Stimulated activated naive CD8-positive, alpha-beta T cell treated with anti-CD3 and anti-CD28 coated beads, Interleukin-15, Interleukin-2, amounts not matched to agents 100 U/mL and 50 U/mL, for 24 hours (primary cell): ENCODE measurements around the gene FAM163B.

Experiments
- ATAC-seq: fragments of 150-1000 bp; cut with Tn5 transposase; one replicate; pipeline ENCODE4 v1.10.0; 2021
- DNase-seq: peaks from one replicate; pipeline ENCODE4 v3.0.0; 2021

The FAM163B gene

DNA sequence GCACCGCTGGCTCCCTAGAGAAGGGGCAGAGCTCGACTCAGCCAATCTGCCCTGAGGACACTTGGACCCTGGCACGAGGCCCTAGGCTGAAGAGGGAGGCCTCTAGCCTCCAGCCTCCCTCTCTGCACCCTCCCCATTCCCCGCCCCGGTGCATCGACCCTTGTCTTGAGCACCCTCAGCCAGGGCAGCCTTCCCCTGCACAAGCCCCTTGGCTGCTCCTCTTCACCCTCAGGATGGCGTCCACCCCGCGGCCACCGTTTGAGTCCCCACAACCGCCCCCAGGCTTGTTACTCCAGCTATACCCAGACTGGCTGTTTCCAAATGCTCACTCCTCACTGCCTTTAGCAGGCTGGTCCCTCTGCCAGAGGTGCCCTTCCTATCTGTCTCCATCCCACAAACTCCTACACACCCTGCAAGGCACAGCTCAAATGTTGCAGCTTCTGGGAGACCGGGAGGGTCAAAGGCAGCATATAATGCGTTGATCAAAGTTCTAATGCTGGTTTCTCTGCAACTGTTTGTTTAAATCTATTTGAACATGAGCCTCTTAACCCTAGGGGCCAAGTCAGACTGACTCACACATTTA, 6.5 kb upstream of the FAM163B start:
- DNase-seq = no peak

DNA sequence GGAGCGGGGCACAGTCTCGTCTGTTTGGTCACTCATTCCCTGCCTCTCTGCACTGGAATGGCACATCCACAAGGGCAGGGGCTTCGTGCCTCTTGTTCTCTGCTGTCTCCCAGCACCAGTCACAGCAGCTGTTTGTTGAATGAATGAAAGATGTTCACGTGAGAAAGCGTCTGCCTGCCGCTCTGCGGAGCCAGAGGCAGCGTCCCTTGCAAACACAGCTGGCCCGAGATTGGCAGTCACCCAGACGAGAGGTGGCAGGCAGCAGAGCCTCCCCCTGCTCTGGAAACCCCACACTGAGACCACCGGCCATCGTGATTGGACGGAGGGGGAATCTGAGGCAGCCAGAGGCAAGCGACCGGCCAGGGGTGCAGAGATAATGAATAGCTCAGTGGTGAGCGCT, 6.0 kb upstream of the FAM163B start:
- ATAC-seq = no peak
- no peak for DNase-seq

More for the DNA sequence above, 6.5 kb upstream of the FAM163B start:
- ATAC-seq = no peak

DNA sequence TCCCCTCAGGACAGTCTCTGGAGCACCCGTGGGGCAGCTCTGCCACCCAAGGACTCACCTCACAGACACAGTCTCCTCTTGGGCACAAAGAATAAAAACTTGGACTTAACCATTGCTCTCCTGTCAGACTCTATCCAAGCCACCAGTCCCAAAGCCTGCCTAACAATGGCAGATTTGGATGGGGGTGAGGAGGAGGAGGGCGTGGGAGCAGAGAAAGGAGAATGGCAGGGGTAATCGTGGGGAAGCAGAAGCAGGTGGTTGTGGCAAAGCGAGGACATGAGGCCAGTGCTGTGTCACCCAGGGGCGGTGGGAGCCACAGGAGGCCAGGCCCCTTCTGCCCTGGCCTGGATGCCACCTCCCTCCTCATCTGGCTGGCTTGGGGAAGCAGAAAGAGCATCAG, 5.5 kb upstream of the FAM163B start:
- no peak for ATAC-seq
- DNase-seq = no peak

DNA sequence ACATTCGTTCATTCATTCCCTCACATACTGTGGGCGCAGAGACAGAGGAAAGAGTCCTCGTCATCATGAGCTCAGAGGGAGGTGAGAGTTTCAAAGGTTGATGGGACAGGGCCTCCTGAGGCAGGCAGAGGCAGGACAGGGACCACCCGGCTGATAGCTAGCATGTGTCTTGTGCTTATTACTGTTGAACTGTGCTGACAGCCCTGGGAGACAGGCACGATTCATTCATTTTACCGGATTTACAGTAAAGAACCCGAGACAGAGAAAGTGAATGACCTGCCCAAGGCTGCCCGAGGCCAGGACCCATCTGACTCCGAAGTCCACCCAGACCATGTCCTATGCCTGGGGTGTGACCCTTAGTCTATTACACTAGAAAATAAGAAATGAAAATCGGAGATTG, 4.9 kb upstream of the FAM163B start:
- ATAC-seq (no peak), DNase-seq (no peak)

DNA sequence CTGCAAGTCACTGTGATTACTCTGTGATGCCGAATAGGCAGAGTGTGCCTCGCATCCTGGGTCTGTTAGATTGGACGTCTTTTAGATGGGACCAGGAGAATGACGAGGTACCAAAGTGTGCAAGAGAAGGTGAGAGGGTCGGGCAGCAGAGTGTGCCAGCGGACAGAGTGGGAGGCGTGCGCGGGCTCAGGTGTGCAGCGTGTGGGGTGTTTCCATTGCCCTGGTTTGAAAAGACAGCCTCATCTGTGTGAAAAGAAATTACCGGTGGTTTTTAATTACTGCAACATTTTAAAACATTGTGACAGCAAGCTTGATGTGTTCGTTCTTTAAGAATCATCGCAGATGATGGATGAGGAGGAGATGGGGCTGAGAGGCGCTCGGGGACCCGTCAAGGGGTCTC, 4.2 kb upstream of the FAM163B start:
- no peak for ATAC-seq
- no peak for DNase-seq

DNA sequence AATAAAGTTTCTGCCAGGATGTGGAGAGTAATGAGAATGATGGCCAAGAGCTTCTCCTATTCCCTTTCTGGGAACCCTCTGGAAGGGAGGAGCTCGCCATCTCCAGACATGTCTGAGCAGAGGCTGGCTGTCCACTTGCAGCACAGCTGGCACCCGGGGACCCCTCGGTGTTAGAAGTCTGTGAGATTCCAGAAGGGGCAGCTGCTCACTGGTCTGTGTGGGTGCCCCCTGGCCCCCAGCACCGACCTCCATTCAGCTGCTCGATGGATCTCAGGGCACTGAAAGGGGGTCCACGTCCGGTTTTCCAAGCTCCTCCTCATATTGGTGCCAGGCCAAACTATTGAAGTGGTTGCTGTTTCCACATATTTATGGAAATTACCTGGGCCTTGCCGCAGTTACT, 3.6 kb upstream of the FAM163B start:
- no peak for DNase-seq
- no peak for ATAC-seq

DNA sequence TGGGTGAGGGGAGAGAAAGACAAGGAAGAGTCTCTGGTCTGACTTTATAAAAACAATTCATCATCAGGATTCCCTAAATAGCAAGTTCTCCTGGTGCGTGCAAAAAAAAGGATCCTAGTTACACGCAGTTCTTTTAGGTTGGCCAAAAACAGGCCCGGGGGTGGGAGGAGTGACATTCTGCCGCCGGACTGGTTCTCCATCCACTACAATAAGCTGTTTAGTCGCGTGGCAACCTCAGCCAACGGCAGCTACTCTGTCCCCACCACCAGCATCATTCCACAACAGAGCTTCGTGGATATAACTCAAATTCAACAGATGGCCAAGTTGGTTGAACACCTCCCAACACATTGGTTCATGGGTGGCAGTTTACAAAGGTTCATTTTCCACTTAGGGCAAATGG, 2.9 kb upstream of the FAM163B start:
- no peak for ATAC-seq
- no peak for DNase-seq

DNA sequence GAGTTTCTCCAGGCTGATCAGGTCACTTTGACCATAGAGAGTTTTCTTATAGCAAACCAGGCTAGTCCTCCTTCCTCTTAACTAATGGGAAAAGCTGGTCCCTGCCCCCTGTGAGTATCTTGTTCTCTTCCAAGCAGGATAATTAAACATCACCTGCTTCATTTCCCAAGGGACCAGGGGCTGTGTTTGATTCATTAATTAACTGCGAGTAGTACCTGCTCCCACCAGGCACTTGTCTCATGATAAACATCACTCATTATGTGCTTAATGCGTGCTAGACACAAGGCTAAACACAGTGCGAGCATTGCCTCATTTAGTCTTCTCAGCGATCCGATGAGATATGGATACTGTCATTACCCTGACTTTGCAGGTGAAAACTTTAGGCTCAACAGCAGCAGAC, 1.7 kb upstream of the FAM163B start:
- DNase-seq (no peak), ATAC-seq (no peak)

DNA sequence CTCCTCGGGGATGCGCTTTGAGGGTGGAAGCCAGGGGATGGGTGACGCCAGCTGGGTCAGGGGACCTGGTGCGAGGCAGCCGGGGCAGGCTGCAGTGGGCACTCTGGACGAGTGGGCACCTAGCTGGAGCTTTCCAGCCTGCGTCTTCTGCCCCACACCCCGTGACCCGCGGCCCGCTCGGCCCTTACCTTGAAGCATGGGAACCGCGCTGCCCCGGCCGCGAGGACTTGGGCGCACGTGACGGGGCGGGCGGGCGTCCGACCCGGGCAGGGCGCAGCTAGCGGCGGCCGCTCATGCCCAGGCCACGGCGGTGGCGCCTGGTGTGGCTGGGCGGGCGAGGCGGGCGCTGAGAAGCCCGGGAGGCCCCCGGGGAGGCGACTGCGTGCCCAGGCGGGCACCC, 300 bp downstream of the FAM163B start:
- ATAC-seq = no peak
- no peak for DNase-seq

DNA sequence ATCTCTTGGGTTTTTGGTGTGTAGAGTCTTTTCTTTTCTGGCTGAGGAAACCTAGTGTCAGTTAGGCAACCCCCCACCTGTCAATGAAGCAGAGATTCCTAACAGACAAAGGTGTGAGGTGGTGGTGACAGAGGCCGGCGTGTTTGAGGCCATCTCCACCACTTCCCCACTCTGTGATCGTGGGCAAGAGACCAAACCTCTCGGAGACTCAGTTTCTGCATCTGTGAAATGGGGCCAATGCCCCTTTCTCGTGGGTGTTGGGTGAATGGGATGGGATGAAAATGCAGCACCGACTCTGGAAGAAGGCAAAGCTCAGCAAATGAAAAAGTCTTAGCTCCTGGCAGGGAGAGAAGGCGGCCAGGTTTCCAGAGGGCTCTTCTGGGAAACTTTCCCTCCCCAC, 807 bp downstream of the FAM163B start:
- ATAC-seq (no peak), DNase-seq (no peak)

DNA sequence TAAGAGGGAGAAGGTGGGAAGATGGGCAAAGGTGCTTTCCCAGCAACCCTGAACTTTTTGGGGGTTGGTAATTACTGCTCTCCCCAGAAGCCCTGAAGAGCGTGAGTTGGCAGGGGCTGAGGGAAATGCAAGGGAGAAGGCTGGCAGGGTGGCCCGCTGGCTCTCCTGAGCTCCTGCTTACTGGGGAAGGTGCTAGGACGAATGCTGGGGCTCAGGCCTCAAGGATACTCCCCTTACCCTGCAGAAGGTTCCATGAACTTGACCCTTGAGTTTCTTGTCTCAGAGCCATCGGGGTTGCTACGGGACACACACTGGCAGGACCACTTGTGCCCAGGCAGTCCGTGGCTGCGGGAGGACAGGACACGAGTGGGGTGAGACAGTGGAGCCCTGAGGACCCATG, 1.2 kb downstream of the FAM163B start:
- no peak for ATAC-seq
- no peak for DNase-seq

DNA sequence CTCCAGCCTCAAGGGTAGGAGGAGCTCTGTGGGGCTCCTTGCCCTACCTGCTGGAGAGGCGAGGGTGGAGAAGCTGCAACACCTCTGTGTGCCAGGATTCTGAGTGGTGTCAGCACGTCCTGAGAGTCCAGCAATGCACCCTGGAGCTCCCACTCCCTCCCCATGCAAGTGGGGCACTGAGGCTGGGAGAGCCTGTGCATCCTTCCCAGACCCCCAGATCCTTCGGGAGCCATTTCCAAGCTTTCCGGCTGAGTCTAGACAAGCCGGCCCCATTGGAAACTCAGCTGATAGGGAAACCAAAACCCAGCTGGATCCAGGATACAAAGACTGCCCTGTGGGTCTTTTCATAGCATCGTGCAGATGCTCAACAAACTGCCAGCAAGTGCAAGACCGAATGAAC, 1.8 kb downstream of the FAM163B start:
- no peak for ATAC-seq
- no peak for DNase-seq

DNA sequence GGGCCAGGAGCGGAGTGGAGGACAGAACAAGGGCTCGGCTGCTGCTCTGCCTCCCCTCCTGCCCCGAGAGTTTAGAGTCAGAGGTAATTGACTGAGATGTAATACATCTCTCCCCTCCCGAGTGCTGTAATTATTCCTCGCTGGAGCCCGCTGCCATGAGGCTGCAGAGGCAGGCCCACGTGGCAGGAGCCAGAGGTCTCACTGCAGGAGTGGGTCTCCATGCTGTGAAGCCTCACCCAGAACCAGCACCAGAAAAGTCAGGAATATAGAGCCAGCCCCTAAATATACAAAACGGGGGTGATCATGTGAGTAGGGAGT, 2.5 kb downstream of the FAM163B start:
- no peak for DNase-seq
- no peak for ATAC-seq

DNA sequence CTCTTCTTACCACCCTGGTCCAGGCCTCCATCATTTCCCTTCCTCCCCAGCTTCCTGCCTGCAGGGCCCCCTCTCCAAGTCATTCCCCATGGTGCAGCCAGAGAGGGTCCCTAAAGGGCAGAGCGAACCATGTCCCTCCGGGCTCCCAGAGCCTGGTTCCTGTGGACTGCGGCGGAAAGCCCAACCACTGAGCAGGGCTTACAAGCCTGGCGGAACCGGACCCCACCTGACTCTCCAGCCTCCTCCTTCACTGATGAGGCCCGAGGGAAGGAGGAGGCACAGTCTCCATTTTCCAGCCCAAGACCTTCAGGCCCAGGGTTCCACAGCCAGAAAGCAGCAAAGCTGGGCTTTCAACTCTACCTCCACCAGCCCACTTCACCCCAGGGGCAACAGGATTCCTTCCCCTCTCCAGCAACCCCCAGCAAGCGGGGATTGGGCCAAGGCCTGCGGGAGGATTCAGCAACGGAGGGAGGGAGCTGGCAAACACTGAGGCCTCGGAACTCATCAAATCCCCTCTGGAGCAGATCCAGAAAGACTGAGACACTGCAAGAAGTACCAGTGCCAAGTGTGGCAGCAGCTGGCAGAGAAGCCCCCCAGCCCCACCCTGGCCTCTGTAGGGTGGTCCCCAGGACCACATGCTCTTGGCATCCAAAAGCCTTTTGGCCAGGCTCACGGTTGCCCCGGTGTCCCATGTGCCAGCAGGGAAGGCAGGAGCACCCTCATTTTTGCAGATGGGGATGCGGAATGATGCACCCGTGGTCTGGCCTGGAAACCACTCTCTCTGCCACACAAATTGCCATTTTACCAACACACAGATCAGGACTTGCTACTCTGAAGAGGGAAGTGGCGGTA, 3.1 kb downstream of the FAM163B start:
- ATAC-seq = no peak

DNA sequence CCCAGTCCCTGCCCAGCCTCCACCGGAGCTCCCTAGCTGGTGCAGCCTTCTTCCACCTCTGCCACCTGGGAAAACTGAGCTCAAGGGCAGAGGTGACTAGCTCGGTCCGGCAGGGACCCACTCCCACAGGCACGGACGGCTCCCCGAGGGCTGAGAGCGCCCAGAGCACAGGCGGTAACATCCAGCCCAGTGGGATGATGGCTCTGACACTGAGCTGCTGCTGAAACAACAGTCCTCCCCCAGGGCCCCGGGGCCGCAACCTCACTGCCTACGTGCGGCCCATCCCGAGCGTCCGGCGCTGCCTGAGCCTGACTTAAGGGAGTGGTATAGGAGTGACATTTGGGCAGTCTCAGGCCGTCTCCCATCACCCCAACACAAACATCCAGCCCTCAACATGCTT, 3.7 kb downstream of the FAM163B start:
- ATAC-seq (no peak), DNase-seq (no peak)

More for the DNA sequence above, 3.1 kb downstream of the FAM163B start:
- DNase-seq = no peak

DNA sequence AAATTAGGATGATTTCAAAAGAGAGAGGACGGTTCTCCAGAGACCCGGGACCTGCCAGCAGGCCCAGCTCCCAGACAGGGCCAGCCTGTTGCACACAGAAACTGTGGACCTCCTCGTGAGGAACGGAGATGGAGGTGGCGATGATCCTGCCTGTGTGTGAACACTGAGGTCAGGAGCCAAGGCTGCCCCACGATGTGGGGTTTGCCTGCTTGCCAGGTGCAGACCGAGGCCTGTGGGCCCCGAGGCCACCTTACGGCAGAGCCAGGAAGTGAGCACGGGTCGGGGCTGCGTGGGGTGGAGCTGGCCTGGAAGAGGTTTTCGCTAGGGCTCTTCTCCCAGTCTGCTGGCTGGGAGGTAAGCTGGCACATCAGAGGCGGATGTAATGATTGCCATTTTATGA, 4.3 kb downstream of the FAM163B start:
- ATAC-seq = no peak
- DNase-seq = no peak

DNA sequence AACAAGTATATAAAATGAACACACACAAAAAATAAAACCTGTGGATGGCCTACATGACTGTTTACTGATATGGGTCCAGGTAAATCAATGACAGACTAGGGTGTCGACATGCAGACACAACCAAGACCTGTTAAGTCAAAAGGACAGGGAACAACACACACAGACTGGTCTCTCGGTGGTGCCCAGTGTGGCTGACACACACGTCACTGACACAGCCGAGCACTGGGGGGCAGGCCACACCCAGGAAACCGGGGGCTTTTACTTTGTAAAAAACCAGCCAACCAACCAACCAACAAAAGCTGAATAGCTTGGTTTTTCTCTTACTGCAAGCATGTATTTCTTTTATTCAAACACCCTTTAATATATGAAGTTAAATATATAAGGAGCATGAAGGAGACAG, 5.0 kb downstream of the FAM163B start:
- peak; percentile 63 for ATAC-seq
- peak; percentile 40 for DNase-seq

DNA sequence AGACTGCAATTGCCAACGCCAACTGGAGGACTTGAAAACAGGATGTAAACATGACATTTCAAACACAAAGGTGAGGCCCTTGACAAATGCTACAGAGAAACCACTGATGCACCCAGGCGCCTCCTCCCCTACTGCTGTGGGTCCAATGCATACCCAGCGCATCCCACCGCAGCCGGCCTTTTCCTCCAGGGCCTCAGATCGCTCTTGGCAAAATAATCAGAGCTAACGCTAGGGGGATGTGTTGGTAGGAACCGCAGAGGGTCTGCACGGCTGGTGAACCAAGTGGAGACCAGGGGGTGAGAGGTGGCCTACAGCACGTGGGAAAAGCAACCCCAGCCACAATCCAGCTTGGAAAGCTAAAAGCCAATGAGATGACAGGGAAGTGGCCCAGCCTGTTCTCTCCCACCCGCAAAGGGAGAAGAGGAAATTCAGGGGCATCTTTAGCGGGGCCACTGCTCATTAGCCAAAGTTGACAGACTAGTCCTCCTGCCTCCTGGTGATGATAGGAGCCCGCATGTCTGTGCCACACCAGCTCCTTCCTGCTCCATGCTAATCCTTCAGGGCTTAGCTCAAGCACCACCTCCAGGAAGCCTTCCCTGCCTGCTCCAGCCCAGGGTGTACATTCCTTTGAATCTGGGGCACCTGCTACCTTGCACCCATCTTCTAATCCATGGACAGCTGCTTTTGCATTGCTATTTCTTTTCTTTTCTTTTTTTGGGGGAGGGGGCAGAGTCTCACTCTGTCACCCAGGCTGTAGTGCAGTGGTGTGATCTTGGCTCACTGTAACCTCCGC, 5.9 kb downstream of the FAM163B start:
- DNase-seq = no peak
- ATAC-seq = no peak

DNA sequence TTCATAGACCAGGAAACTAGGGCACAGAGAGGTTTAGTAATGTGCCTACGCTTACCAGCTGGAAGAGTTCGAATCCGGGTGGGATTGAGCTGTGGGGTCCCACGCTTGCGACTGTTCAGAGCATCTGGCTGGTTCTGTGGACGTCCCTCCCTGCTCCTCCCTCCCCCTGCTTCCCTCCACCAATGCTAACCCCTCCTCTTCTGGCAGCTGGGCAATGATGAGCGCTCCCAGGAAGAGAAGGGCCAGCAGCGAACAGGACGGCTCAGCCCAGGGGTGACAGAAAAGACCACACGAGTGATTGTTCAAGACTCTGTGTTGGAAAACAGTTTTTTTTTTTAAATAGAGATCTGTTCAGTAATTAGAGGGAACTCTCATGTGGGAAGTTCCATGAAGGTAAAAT, 6.9 kb downstream of the FAM163B start:
- DNase-seq (no peak), ATAC-seq (no peak)

DNA sequence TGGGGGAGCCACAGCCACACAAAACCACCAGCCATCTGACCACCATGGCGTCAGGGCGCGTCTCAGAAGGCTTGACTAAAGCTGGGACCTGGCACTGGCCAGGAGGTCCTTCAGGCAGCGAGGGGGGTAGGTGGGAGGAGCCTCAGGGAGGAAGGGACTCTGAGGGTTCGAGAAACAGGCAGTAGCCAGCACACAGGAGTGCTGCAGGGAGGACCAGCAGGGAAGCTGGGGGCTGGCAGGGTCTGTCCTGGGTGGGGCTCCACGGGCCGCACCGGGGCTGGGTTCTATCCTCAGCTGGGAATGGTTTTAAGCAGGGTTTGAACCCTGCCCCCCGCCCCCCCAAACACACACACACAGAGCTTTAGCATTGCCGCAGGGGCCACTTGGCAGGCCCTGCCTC, 7.4 kb downstream of the FAM163B start:
- no peak for DNase-seq
- no peak for ATAC-seq

DNA sequence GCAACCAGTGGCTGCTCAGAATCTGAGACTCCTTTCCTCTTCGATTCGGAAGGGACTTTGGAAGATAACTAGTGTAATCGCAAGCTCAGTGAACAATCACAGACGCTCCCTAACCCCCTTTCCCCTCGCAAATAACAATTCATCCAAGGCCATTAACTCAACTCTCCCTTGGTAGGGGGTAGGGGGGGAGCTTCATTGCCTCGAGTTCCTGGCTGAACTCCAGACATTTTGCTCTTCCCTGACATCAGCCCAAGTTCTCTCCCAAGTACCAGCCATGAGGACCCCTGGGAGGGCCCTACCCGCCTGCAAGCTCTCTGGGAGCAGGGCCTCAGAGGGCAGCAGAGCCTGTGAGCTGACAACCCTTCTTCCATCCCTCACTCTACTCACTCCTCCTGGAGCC, 8.4 kb downstream of the FAM163B start:
- DNase-seq (no peak), ATAC-seq (no peak)

DNA sequence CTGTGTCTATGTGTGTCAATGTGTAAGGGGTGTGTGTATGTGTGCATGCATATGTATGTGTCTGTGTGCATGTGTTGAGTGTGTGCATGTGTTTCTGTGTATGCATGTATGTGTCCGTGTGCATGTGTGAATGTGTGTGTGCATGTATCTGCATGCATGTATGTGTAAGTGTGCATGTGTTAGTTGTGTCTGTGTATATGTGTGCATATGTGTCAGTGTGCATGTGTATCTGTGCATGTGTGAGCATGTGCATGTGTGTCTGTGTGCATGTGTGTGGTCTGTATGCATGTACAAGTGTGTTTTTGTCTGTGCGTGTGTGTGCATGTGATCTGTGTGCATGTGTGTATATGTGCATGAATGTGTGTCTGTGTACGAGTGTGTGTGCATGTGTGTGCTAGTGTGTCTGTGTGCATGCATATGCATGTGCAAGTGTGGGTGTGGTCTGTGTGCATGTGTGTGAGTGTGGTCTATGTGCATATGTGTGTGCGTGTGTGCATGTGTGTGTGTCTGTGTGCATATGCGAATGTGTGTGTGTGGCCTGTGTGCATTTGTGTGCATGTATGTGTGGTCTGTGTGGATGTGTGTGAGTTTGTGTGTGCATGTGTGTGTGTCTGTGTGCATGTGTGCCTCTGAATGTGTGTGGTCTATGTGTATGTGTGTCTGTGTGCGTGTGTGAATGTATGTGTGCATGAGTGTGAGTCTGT, 9.6 kb downstream of the FAM163B start:
- DNase-seq = no peak
- ATAC-seq = no peak

DNA sequence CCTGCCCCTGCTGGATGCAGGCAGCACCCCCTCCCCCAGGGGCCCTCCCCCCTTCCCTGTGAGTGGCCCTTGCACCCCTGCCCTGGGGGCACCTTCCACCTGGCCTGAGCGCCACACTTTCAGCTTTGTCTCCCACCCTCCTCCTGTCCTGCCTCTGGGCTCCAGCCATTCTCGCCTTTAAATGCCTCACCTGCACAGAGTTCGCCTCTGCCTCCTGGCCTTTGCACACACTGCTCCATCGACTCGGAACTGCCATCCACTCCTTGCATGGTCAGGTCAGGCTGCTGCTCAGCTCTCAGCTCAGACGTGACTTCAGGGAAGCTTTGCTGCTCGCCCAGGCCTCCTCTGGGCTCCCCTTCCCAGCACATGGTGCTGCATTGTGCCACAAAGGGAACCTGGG, 10.2 kb downstream of the FAM163B start:
- ATAC-seq (no peak), DNase-seq (no peak)
